COR-L47 (cell line): Measurements from ENCODE around the gene METAP2.
"Not testable (repeated sequence)": the region's sequence is repeated elsewhere in the genome, so short reads cannot be mapped to it uniquely, and the experiment has no call there.

Experiments used
- DNase-seq: peaks from one replicate; lab custom pipeline; 2025; lab: John Stamatoyannopoulos, UW

The METAP2 gene

GRCh38 chr12:95462551-95462950 lies 11.4 kb upstream of the METAP2 start:
- DNase-seq, result no peak

GRCh38 chr12:95463050-95463449 lies 10.9 kb upstream of the METAP2 start:
- no peak for DNase-seq

- DNase-seq, result not testable (repeated sequence)
These were observed 10.2 kb upstream of the METAP2 start for GRCh38 chr12:95463776-95464175.

- DNase-seq, result no peak
These were observed 8.7 kb upstream of the METAP2 start for GRCh38 chr12:95465275-95465674.

GRCh38 chr12:95470300-95470699 lies 3.7 kb upstream of the METAP2 start:
- no peak for DNase-seq

GRCh38 chr12:95473231-95473883 lies 595 bp upstream of the METAP2 start:
- DNase-seq, result peak; percentile 10

GRCh38 chr12:95474660-95474958 lies 657 bp downstream of the METAP2 start:
- DNase-seq, result no peak

GRCh38 chr12:95480230-95480629 lies 6.3 kb downstream of the METAP2 start:
- no peak for DNase-seq

- DNase-seq, result no peak
These were observed 7.1 kb downstream of the METAP2 start for GRCh38 chr12:95481072-95481471.

- DNase-seq, result no peak
These were observed 7.9 kb downstream of the METAP2 start for GRCh38 chr12:95481888-95482287.

- DNase-seq, result not testable (repeated sequence)
These were observed 8.6 kb downstream of the METAP2 start for GRCh38 chr12:95482564-95482963.

- DNase-seq, result no peak
These were observed 10.6 kb downstream of the METAP2 start for GRCh38 chr12:95484524-95484923.

- DNase-seq, result no peak
These were observed 13.1 kb downstream of the METAP2 start for GRCh38 chr12:95487024-95487423.

- DNase-seq, result no peak
These were observed 18.5 kb downstream of the METAP2 start for GRCh38 chr12:95492462-95492861.

GRCh38 chr12:95494888-95495287 lies 20.9 kb downstream of the METAP2 start:
- DNase-seq, result no peak

- DNase-seq, result no peak
These were observed 21.5 kb downstream of the METAP2 start for GRCh38 chr12:95495433-95495832.

- no peak for DNase-seq
These were observed 23.1 kb downstream of the METAP2 start for GRCh38 chr12:95497031-95497430.

- no peak for DNase-seq
These were observed 25.0 kb downstream of the METAP2 start for GRCh38 chr12:95498968-95499367.

GRCh38 chr12:95499772-95500171 lies 25.8 kb downstream of the METAP2 start:
- no peak for DNase-seq

GRCh38 chr12:95504140-95504539 lies 30.2 kb downstream of the METAP2 start:
- DNase-seq, result no peak

- DNase-seq, result no peak
These were observed 31.1 kb downstream of the METAP2 start for GRCh38 chr12:95505039-95505438.

GRCh38 chr12:95506707-95507523 lies 33.0 kb downstream of the METAP2 start:
- DNase-seq, result no peak

- DNase-seq, result no peak
These were observed 35.3 kb downstream of the METAP2 start for GRCh38 chr12:95509300-95509699.

GRCh38 chr12:95511977-95512376 lies 38.0 kb downstream of the METAP2 start:
- no peak for DNase-seq
